Suprapubic skin (tissue), 3 donors: Measurements from ENCODE around the gene KCNMB2.

Source experiments
- CTCF ChIP-seq, 2 donors: fragments of 200-600 bp in 1 of 2; fragments of 450-650 bp in 1 of 2; sonication (generic) in 1 of 2; IDR thresholded peaks; one replicate each; pipeline ENCODE4 v1.5.1; 2016 to 2019; ENCODE audit warnings: antibody characterized with exemption in 2 of 2, mild to moderate bottlenecking in 1 of 2, moderate library complexity in 1 of 2
- POLR2AphosphoS5 ChIP-seq, 3 donors: sonication (generic); formaldehyde crosslinking; IDR thresholded peaks; one replicate each; pipeline ENCODE4 v1.6.1; 2017; ENCODE audit warnings: antibody characterized with exemption in 3 of 3

- TF ChIP-seq CTCF (IDR thresholded peaks at IDR 0.05) = no peak
- TF ChIP-seq POLR2AphosphoS5 (IDR thresholded peaks at IDR 0.05) = no peak
Measured at GRCh38 chr3:178519701-178520100, 16.5 kb upstream of the KCNMB2 start.
